ENCODE measurements around the gene NCK1. TPM values are rescaled to one million over a fixed set of nuclear protein-coding genes. Genes with fewer than 3 reads are reported as not detected.

The NCK1 gene
- total RNA-seq = 10 to 100 TPM; 52.6 to 62.2 TPM
- 10 to 100 TPM; 36.1 to 44.3 (median 37.7) TPM for polyA plus RNA-seq
- total RNA-seq = 26.0 to 43.0 (median 34.4) reads per million in 6 experiments

DNA sequence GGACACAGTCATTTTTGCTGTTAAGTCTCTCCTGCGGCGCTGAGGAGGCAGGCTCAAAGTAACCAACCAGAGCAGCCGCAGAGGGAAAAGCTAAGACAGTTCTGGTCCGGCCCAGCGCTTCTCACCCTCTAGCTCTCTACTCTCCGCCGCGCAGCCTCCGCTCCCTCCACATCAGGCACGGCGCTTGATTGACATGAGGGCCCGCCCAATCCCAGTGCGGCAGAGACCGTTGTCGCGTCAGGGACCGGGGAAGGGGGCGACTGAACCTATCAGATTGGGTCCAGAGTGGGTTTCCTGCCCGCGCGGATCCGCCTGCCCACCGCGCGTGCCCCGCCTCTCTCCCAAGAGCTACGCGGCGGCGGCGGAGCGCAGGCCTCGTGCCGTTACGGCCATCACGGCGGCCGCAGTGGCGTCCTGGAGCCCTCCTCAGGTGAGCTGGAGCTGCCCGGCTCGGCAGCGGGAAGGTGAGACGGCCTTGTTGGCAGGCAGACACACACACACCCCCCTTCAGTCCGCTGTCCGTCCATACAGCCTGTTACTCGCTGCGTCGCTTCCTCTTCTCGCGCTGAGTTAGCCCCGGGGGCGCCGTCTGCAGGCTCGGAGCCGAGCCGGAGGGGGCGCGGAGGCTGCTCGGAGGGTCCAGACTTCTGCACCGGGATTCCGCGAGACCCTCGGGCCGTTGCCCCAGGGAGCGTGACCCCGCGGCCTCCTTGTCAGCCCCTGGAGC, at the start of gene NCK1:
TSS of gene NCK1 (plus strand) at position 319 of the 727 bp plus-strand sequence. CDS start 65,794 bp downstream, outside the sequence.
- ATAC-seq = peak; percentile 95

DNA sequence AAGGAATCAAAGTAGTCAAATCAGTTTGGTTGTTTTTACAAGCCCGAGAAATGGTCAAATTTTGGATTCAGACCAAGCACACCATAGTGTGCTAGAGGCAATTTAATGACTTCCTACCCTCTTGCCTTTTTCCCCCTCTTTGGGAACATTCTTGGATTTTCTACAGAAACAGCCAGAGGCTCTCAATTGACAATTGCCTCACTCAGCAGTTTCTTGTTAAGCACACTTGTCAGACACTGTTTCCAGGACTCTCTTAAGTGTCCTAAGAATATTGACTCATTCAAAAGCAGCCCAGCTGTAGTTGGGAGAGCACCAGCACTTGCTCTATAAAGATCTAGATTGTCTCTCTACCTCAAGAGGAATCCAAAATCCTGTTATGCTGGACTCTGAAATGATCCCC, 44.6 kb upstream of the NCK1 start:
- no peak overlapping the region for H3K27ac Mint-ChIP-seq
- DNase-seq (no peak), ATAC-seq (no peak)
- peaks cover 21 to 45% (median 33%) of the 10 kb centered on the region in 5 donors for H3K27me3 Mint-ChIP-seq
- H3K4me3 Mint-ChIP-seq = peak overlapping the region in 8 of 10 donors; percentile 30 to 97 (median 89)
- peaks cover 0 to 4% (median under 1%) of the 10 kb centered on the region in 3 donors for H3K36me3 Mint-ChIP-seq
- POLR2A ChIA-PET = no interaction called here
- peaks cover 0 to 3% (median 0%) of the 10 kb centered on the region in 9 donors for H3K9me3 Mint-ChIP-seq
- H3K4me1 Mint-ChIP-seq = peaks cover 14 to 23% (median 20%) of the 10 kb centered on the region in 4 donors

More for the DNA sequence above, at the start of gene NCK1:
- POLR2A ChIA-PET = interaction anchor here (0.6 to 4.5 kb wide), 27 partner anchors 11 to 1094 kb away, joined by 3 to 108 read pairs (median 4); partner anchors contain the start of genes MSL2 and STAG1
- DNase-seq = peak; percentile 93 to 99 (median 98)
- peaks cover 4 to 27% (median 13%) of the 10 kb centered on the region in 3 donors for H3K36me3 Mint-ChIP-seq
- H3K27ac Mint-ChIP-seq = peak within 1 kb of the TSS; percentile 96 to 99 (median 98)
- peaks cover 0 to 7% (median 2%) of the 10 kb centered on the region in 9 donors for H3K9me3 Mint-ChIP-seq
- H3K4me1 Mint-ChIP-seq = peaks cover 23 to 60% (median 50%) of the 10 kb centered on the region in 4 donors
- no peaks in the 10 kb centered on the region for H3K27me3 Mint-ChIP-seq
- H3K4me3 Mint-ChIP-seq = peak within 1 kb of the TSS; percentile 91 to 98 (median 96)

DNA sequence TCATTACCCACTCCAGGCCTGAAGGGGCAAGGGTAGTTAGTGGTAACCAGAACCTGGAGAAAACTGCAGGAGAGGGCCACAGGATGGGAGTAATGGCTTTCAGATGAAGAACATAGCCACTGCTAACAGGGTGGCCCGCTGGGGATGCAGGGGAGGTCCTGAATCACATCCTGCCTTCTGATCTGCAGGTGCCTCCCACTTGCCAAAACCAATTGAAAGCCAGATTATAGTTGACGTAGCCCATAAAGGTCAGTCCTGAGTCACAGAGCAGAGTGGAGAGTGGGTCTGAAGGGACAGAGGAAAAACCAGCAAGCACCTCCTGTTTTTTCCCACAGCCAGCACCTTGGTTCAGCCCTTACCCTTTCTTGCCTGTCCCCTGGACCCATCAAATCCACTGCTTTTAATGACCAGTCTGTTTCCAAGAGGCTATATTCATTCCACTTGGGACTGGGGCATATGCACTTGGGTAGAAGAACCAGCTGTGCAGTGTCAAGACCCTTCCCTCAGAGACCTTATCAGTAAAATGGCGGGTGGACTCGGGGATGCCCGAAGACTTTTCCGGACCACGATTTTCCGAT, 43.7 kb upstream of the NCK1 start:
- Mint-ChIP-seq H3K36me3 (peaks cover 0 to 9% (median 2%) of the 10 kb centered on the region in 3 donors), H3K27ac (peak overlapping the region in 1 of 10 donors; percentile 71), H3K4me3 (peak overlapping the region; percentile 82 to 97 (median 89)), H3K4me1 (peaks cover 14 to 23% (median 20%) of the 10 kb centered on the region in 4 donors), H3K27me3 (peaks cover 24 to 53% (median 38%) of the 10 kb centered on the region in 5 donors), H3K9me3 (peaks cover 0 to 10% (median 5%) of the 10 kb centered on the region in 9 donors)
- peak in 1 of 2 donors; percentile 44 for ATAC-seq
- POLR2A ChIA-PET = no interaction called here
- peak in 2 of 10 donors; percentile 2 to 15 for DNase-seq

DNA sequence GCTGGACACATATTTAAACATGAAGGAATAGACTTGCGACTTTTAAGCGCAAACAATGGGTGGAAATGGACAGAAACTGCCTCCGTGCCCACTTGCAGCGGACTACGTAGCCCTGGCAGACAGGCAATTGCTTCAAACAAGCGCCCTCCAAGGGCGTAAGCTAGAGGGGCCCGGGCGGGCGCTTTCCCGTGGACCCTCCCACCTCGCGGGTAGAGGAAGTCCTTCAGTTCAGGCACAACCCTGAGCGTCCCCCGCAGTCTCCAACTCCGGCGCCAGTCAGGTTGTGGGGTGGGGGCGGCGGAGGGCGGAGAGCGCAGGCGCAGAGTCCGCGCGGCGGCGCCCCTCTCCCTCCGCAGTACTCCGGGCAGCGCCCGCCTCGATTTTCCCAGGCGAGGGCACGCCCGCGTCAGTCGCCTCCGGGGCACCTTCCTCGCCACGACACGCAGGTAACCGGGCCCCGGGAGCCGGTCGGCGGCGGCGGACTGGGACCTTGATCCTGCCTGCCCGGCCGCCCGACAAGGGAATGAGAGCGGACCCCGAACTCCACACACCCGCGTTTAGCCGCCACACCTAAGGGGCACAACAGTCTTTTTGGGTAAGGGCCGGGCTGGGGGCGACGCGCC, 43.1 kb upstream of the NCK1 start, which contains the start of gene SLC35G2:
TSS of gene SLC35G2 (plus strand) at position 358 of the 623 bp plus-strand sequence. CDS start 35,335 bp downstream, outside the sequence.
- H3K27me3 Mint-ChIP-seq = peaks cover 25 to 53% (median 39%) of the 10 kb centered on the region in 5 donors
- peak within 1 kb of the TSS; percentile 83 to 97 (median 90) for H3K4me3 Mint-ChIP-seq
- peaks cover 0 to 12% (median 5%) of the 10 kb centered on the region in 9 donors for H3K9me3 Mint-ChIP-seq
- peak within 1 kb of the TSS in 3 of 10 donors; percentile 45 to 71 (median 63) for H3K27ac Mint-ChIP-seq
- POLR2A ChIA-PET = no interaction called here
- ATAC-seq (peak; percentile 73 to 80), DNase-seq (peak in 9 of 10 donors; percentile 4 to 69 (median 19))
- H3K4me1 Mint-ChIP-seq = peaks cover 14 to 23% (median 20%) of the 10 kb centered on the region in 4 donors
- H3K36me3 Mint-ChIP-seq = peaks cover 0 to 9% (median 4%) of the 10 kb centered on the region in 3 donors

DNA sequence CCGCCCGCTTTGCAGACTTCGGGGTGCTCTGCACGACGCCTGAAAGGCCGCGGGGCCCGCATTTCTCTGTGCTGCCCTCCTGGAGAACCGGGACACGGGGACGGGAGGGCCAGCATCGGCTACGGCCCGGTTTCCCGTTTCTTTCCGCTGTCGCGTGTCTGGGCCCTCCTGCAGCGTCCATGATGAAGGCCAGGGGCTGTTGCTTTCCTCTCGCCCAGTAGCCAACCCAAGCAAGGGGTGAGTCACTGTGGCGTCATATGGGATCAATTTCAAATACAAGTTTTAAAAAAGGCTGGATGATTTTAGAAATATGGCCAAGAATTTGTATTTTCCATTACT, 42.6 kb upstream of the NCK1 start:
- DNase-seq = peak in 1 of 10 donors; percentile 6
- H3K4me1 Mint-ChIP-seq = peaks cover 14 to 23% (median 20%) of the 10 kb centered on the region in 4 donors
- H3K4me3 Mint-ChIP-seq = peak overlapping the region; percentile 83 to 97 (median 90)
- ATAC-seq = peak; percentile 15 to 36
- peaks cover 0 to 9% (median 4%) of the 10 kb centered on the region in 3 donors for H3K36me3 Mint-ChIP-seq
- H3K27ac Mint-ChIP-seq = peak overlapping the region in 2 of 10 donors; percentile 45 to 68
- peaks cover 30 to 57% (median 41%) of the 10 kb centered on the region in 5 donors for H3K27me3 Mint-ChIP-seq
- POLR2A ChIA-PET = no interaction called here
- peaks cover 0 to 17% (median 6%) of the 10 kb centered on the region in 9 donors for H3K9me3 Mint-ChIP-seq

DNA sequence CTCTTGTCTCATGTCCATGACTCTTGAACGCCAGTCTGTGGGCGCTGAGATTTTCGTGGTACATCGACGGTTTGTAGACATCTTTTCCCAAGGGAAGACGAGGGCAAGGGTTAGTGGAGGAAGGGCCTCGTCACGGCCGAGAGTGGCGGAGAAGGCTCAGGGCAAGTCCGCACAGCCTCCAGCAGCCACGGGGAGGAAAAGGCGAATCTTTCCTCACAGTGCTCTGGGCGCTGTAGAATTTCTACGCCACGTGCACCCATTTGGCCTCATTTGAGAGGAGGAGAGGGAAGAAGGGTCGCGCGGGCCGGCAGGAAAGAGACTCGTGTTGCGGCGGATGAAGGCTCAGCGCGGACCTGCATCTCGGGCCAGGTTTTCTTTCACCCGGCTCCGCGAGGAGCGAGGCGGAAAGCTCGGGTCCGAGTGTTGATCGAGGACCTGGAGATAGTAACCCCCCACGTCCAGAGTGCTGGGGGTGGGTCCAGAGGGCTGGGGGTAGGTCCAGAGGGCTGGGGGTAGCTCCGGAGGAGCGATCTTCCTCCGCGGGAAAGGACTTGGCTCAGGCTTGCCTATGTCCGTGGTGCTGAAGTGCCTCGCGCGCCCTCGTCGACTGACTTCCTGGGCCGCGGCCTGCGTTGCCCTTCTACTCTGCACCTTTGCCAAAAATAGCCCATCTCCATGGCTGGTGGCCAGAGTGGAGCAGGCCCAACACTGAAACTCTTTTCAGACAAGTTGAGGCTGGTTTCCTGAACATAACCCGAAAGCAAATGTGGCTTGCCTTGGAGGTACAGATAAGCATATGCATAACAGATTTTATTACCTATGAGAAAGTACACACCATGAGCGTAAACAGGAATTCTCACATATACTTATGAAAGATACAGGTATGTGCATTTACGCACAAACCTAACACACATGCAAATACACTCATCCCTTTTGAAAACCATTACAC, 42.0 kb upstream of the NCK1 start:
- Mint-ChIP-seq H3K4me3 (peak overlapping the region; percentile 83 to 97 (median 90)), H3K27me3 (peaks cover 30 to 62% (median 41%) of the 10 kb centered on the region in 5 donors), H3K9me3 (peaks cover 0 to 23% (median 9%) of the 10 kb centered on the region in 9 donors), H3K36me3 (peaks cover 0 to 9% (median 4%) of the 10 kb centered on the region in 3 donors), H3K27ac (peak overlapping the region in 3 of 10 donors; percentile 21 to 63 (median 45)), H3K4me1 (peaks cover 14 to 23% (median 20%) of the 10 kb centered on the region in 4 donors)
- DNase-seq (peak in 8 of 10 donors; percentile 8 to 65 (median 26)), ATAC-seq (peak; percentile 61 to 66)
- POLR2A ChIA-PET = interaction anchor here (0.8 to 1.6 kb wide), 2 partner anchors 42 to 68 kb away, joined by 3 to 4 read pairs; partner anchors contain the start of genes NCK1 and STAG1

DNA sequence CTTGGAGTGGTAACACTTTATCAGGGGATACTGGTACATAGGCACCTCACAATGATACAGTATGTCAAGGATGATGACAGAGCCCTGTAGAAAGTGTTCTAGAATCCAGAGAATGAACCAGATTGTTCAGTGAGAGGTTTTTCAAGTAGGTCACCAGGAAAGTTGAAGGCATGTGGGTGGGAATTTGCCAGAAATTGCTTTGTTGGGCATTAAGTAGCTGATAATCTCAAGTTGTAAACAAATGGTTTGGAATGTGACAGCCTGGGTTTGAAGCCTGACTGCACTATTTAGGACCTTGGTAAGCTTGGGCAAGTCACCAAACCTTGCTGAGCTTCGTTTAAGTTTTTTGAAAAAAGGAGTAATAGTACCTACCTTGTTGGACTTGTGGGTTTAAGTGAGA, 30.5 kb upstream of the NCK1 start:
- ATAC-seq = no peak
- H3K27ac Mint-ChIP-seq = no peak overlapping the region
- peaks cover 15 to 46% (median 27%) of the 10 kb centered on the region in 5 donors for H3K27me3 Mint-ChIP-seq
- POLR2A ChIA-PET = interaction anchor here (1.1 kb wide), 1 partner anchor 79 kb away, joined by 3 read pairs; the partner anchor contains the start of gene STAG1
- peaks cover 0 to 1% (median 0%) of the 10 kb centered on the region in 4 donors for H3K4me1 Mint-ChIP-seq
- H3K4me3 Mint-ChIP-seq = no peak overlapping the region
- no peak for DNase-seq
- H3K9me3 Mint-ChIP-seq = peaks cover 0 to 22% (median 11%) of the 10 kb centered on the region in 9 donors
- peaks cover 0 to 27% (median 0%) of the 10 kb centered on the region in 3 donors for H3K36me3 Mint-ChIP-seq

DNA sequence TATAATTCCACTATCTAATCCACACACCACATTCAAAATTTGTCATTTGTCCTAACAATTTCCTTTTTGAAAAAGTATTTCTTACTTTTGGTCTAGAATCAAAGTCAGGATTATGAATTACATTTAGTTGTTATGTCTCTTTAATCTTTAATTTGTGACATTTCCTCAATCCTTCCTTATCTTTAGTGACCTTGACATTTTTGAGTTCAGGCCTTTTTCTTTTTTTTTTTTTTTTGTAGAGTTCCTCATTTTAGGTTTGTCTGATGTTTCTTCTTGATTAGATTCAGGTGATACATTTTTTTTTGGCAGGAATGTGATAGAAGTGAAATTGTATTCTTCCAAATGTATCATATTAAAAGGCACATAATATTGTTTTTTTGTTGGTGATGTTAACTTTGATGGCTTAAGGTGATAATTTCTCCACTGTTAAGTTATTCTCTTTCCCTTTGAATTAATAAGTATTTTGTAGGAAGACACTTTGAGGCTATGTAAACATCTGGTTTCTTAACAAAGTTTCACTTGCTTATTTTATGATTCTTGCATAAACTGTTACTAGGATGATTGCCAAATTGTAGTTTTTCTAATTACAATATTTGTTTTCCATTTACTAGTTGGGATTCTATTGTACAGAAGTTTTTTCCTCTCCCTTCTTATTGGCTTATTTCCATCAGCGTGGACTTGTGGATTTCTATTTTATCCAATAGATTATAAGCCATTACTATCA, 26.8 kb upstream of the NCK1 start:
- peaks cover 0 to 7% (median 0%) of the 10 kb centered on the region in 9 donors for H3K9me3 Mint-ChIP-seq
- H3K4me1 Mint-ChIP-seq = peaks cover 0 to 7% (median 4%) of the 10 kb centered on the region in 4 donors
- no peak overlapping the region for H3K4me3 Mint-ChIP-seq
- ATAC-seq (no peak), DNase-seq (no peak)
- H3K36me3 Mint-ChIP-seq = peaks cover 4 to 15% (median 10%) of the 10 kb centered on the region in 3 donors
- H3K27me3 Mint-ChIP-seq = peaks cover 8 to 12% (median 8%) of the 10 kb centered on the region in 5 donors
- peak overlapping the region in 1 of 10 donors; percentile 26 for H3K27ac Mint-ChIP-seq
- POLR2A ChIA-PET = no interaction called here

DNA sequence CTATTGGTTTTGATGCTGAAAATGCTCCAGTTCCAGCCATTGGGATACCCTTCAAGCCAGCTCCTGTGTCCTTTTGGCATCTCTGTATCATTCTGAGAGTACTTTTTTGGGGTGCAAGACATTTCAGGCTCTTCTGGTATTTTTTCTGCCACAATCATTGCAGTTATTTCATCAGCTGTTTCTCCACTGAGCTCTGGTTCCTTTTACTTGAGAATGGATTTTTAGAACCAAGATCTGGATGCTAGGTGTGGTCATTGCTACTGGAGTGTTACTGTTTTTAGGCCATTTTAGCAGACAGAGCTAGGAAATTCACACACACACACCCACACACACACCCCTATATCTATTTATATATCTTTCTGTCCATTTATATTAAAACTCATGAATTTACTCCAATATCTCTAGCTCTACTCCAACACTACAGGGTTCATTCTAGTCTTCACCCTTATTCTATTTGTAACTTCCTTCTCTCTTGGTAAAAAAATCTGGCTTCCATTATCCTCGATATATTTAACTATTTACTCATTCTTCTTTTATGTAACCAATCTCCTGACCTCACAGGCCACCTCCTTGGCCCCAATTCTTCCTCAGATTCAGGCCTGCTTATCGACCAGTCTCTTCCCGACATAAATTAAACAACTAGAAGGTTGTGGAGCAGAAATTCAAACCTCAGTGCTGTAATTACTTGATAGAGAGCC, 26.0 kb upstream of the NCK1 start:
- DNase-seq = no peak
- H3K9me3 Mint-ChIP-seq = peaks cover 0 to 4% (median 0%) of the 10 kb centered on the region in 9 donors
- H3K27me3 Mint-ChIP-seq = peaks cover 2 to 6% (median 4%) of the 10 kb centered on the region in 5 donors
- peaks cover 0 to 7% (median 4%) of the 10 kb centered on the region in 4 donors for H3K4me1 Mint-ChIP-seq
- peaks cover 0 to 15% (median 10%) of the 10 kb centered on the region in 3 donors for H3K36me3 Mint-ChIP-seq
- H3K27ac Mint-ChIP-seq = peak overlapping the region in 3 of 10 donors; percentile 5 to 49 (median 6)
- POLR2A ChIA-PET = no interaction called here
- no peak for ATAC-seq
- no peak overlapping the region for H3K4me3 Mint-ChIP-seq

DNA sequence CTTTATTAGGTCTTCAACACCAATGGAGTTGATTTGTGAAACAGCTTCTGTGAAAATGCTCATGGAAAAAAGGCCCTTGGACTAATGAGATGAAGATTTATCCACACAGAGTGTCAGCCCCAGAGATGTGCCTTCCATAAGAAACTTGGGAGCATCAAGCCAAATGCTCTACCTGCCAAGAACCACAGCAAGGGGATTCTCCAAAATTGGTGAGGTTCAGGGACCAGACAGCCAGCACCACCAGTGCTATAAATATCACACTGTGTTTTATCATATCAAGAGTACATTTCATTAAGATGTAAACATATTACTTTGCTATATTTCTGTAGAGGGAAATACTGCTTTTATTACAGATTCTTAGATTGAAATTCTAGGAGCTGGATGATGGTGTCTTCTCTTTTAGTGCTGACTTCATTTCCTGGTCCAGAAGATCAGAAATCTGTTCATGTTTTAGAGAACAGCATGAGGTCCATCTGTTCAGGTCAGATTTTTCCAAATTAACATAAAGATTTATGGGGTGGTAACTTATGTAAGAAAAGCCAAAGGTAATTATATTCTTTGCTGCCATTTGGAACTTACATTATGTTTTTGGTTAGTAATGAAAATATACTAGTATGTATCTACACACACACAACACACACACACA, 25.4 kb upstream of the NCK1 start:
- Mint-ChIP-seq H3K27ac (peak overlapping the region in 3 of 10 donors; percentile 6 to 49 (median 36)), H3K9me3 (peaks cover 0 to 4% (median 0%) of the 10 kb centered on the region in 9 donors), H3K36me3 (peaks cover 0 to 15% (median 10%) of the 10 kb centered on the region in 3 donors), H3K27me3 (peaks cover 0 to 4% (median 0%) of the 10 kb centered on the region in 5 donors), H3K4me1 (peaks cover 0 to 7% (median 4%) of the 10 kb centered on the region in 4 donors), H3K4me3 (no peak overlapping the region)
- DNase-seq (no peak), ATAC-seq (no peak)
- POLR2A ChIA-PET = no interaction called here

All from naive thymus-derived CD8-positive, alpha-beta T cell (primary cell).